Colonic mucosa (tissue), 4 donors: ENCODE measurements around the gene CYP46A1. TPM values are rescaled to one million over a fixed set of nuclear protein-coding genes. Genes with fewer than 3 reads are reported as not detected.

ENCODE experiments used
- DNase-seq: peaks from one replicate; pipeline ENCODE4 v3.0.0-alpha.2; 2020
- H3K27ac ChIP-seq: fragments of 200-600 bp; one replicate; pipeline ENCODE4 v1.8.0; 2021
- H3K27me3 ChIP-seq: fragments of 200-600 bp; one replicate; pipeline ENCODE4 v1.8.0; 2021
- H3K36me3 ChIP-seq: fragments of 200-600 bp; one replicate; pipeline ENCODE4 v1.8.0; 2021
- H3K4me1 ChIP-seq: fragments of 200-600 bp; one replicate; pipeline ENCODE4 v1.8.0; 2021; ENCODE audit warnings: mild to moderate bottlenecking
- H3K4me3 ChIP-seq: fragments of 200-600 bp; one replicate; pipeline ENCODE4 v1.8.0; 2021
- H3K9ac ChIP-seq, 2 donors: one replicate each; pipeline ENCODE4 v1.7.0; 2013; ENCODE audit warnings: control low read depth in 2 of 2, low read depth in 2 of 2, low read length in 2 of 2
- H3K9me3 ChIP-seq: fragments of 200-600 bp; one replicate; pipeline ENCODE4 v1.8.0; 2021
- CTCF ChIP-seq: fragments of 200-600 bp; IDR thresholded peaks from one replicate; pipeline ENCODE4 v1.8.0; 2022; ENCODE audit warnings: antibody characterized with exemption, mild to moderate bottlenecking
- intact Hi-C: fragments of 100-400 bp; cut with DNase I; formaldehyde crosslinking; loops from one replicate; pipeline ENCODE4 v1.14.1; 2022
- total RNA-seq, 2 donors: library from RNA; stranded (reverse); fragmentation: NEBNext Ultra II Directional in 1 of 2; extraction: Animal tissue kit (Norgen Biotek cat#: 25700) in 1 of 2; gene quantifications; one replicate each; pipeline ENCODE4 v1.2.1, GENCODE V29; 2021
- donor health status: healthy.
- donor health status: DM: no; HTN: no; CAD: no.
- donor health status: DM: no; HTN: no; CAD: no.

The CYP46A1 gene
- total RNA-seq, 2 donors from 2014 or later, result 0.05 to 0.25 TPM

- Histone ChIP-seq H3K27me3 (no peaks in the 10 kb centered on the region), H3K4me3 (no peak overlapping the region), H3K36me3 (no peaks in the 10 kb centered on the region), H3K9ac (no peak overlapping the region), H3K9me3 (no peaks in the 10 kb centered on the region), H3K27ac (no peak overlapping the region), H3K4me1 (no peaks in the 10 kb centered on the region)
- TF ChIP-seq CTCF, result no peak
- intact Hi-C loops, result no loop called here
- DNase-seq, result no peak
Observed at GRCh38 chr14:99700379-99700778, 16.3 kb downstream of the CYP46A1 start.

GRCh38 chr14:99701260-99701659 lies 17.2 kb downstream of the CYP46A1 start:
- Histone ChIP-seq H3K4me1 (no peaks in the 10 kb centered on the region), H3K4me3 (no peak overlapping the region), H3K9me3 (no peaks in the 10 kb centered on the region), H3K9ac (no peak overlapping the region), H3K27me3 (no peaks in the 10 kb centered on the region), H3K36me3 (no peaks in the 10 kb centered on the region), H3K27ac (no peak overlapping the region)
- no peak for TF ChIP-seq CTCF
- intact Hi-C loops, result no loop called here
- no peak for DNase-seq

GRCh38 chr14:99702115-99702514 lies 18.0 kb downstream of the CYP46A1 start:
- DNase-seq, result no peak
- TF ChIP-seq CTCF, result no peak
- intact Hi-C loops, result no loop called here
- Histone ChIP-seq H3K36me3 (no peaks in the 10 kb centered on the region), H3K4me3 (no peak overlapping the region), H3K9ac (no peak overlapping the region), H3K4me1 (no peaks in the 10 kb centered on the region), H3K9me3 (no peaks in the 10 kb centered on the region), H3K27ac (no peak overlapping the region), H3K27me3 (no peaks in the 10 kb centered on the region)

- Histone ChIP-seq H3K9ac (no peak overlapping the region), H3K4me1 (no peaks in the 10 kb centered on the region), H3K27ac (no peak overlapping the region), H3K36me3 (no peaks in the 10 kb centered on the region), H3K27me3 (no peaks in the 10 kb centered on the region), H3K9me3 (no peaks in the 10 kb centered on the region), H3K4me3 (no peak overlapping the region)
- intact Hi-C loops, result no loop called here
- TF ChIP-seq CTCF, result no peak
- DNase-seq, result no peak
Observed at GRCh38 chr14:99703381-99703780, 19.3 kb downstream of the CYP46A1 start.

- no peak overlapping the region for H3K4me3 ChIP-seq
- intact Hi-C loops, result no loop called here
- no peaks in the 10 kb centered on the region for H3K36me3 ChIP-seq
- no peak overlapping the region for H3K9ac ChIP-seq
- H3K4me1 ChIP-seq, result no peaks in the 10 kb centered on the region
- DNase-seq, result no peak
- no peaks in the 10 kb centered on the region for H3K9me3 ChIP-seq
- TF ChIP-seq CTCF, result no peak
- no peaks in the 10 kb centered on the region for H3K27me3 ChIP-seq
- H3K27ac ChIP-seq, result no peak overlapping the region
Observed at GRCh38 chr14:99704037-99704436, 19.9 kb downstream of the CYP46A1 start.
